OCI-LY7 (cell line): ENCODE measurements around the gene ACOT6. TPM values are rescaled to one million over a fixed set of nuclear protein-coding genes. Genes with fewer than 3 reads are reported as not detected.

Source experiments
- BruUV-seq: library from RNA; stranded (reverse); fragments of 400-500 nt; replicated peaks from 2 replicates; lab custom pipeline; 2021; lab: Mats Ljungman, UMichigan
- CTCF ChIA-PET: fragments of 300-600 bp; sonication (Branson Sonifier 250); formaldehyde crosslinking; loops from one replicate; lab custom pipeline; 2022; ENCODE audit warnings: antibody characterized with exemption; ENCODE audit not compliant: unreplicated experiment; lab: Charles Lee
- POLR2A ChIA-PET: fragments of 300-600 bp; sonication (Branson Sonifier 250); formaldehyde crosslinking; loops from one replicate; lab custom pipeline; 2022; ENCODE audit warnings: antibody characterized with exemption; lab: Charles Lee
- DNase-seq: peaks from one replicate; pipeline ENCODE4 v3.0.0-alpha.2; 2015; ENCODE audit warnings: low spot score
- H2AFZ ChIP-seq: fragments of 200-600 bp; sonication (generic), shearing (Covaris generic); 2 replicates; pipeline ENCODE4 v1.6.1; 2014; ENCODE audit warnings: mild to moderate bottlenecking, antibody characterized with exemption, low read length, moderate library complexity
- H3K27ac ChIP-seq: fragments of 200-600 bp; sonication (generic); 2 replicates; pipeline ENCODE4 v1.5.1; 2014; ENCODE audit warnings: mixed run types, low read depth, mild to moderate bottlenecking, moderate library complexity, low read length, inconsistent platforms; ENCODE audit not compliant: poor library complexity, severe bottlenecking
- H3K36me3 ChIP-seq: fragments of 200-600 bp; sonication (generic); 2 replicates; pipeline ENCODE4 v1.6.1; 2014; ENCODE audit warnings: mild to moderate bottlenecking, antibody characterized with exemption, low read length, moderate library complexity, mixed read lengths; ENCODE audit not compliant: insufficient read depth
- H3K4me1 ChIP-seq: fragments of 200-600 bp; sonication (generic); 2 replicates; pipeline ENCODE4 v1.5.1; 2014; ENCODE audit warnings: mild to moderate bottlenecking, low read length; ENCODE audit not compliant: insufficient read depth, poor library complexity, severe bottlenecking
- H3K4me2 ChIP-seq: fragments of 200-600 bp; sonication (generic); 2 replicates; pipeline ENCODE4 v1.6.1; 2014; ENCODE audit warnings: mild to moderate bottlenecking, low read length
- H3K4me3 ChIP-seq: fragments of 200-600 bp; sonication (generic); 2 replicates; pipeline ENCODE4 v1.5.1; 2014; ENCODE audit warnings: mild to moderate bottlenecking, low read depth, low read length; ENCODE audit not compliant: poor library complexity, severe bottlenecking
- H3K79me2 ChIP-seq: fragments of 200-600 bp; sonication (generic); 2 replicates; pipeline ENCODE4 v1.6.1; 2016; ENCODE audit warnings: low read depth, mild to moderate bottlenecking, low read length, moderate library complexity, mixed read lengths; ENCODE audit not compliant: insufficient read depth
- H3K9me2 ChIP-seq: fragments of 200-600 bp; sonication (generic); 2 replicates; pipeline ENCODE4 v1.6.1; 2016; ENCODE audit warnings: mild to moderate bottlenecking, low read length, mixed read lengths; ENCODE audit not compliant: insufficient read depth
- H3K9me3 ChIP-seq: fragments of 200-600 bp; sonication (generic); 2 replicates; pipeline ENCODE4 v1.6.1; 2014; ENCODE audit warnings: mild to moderate bottlenecking, mixed run types, low read length, mixed read lengths
- H4K20me1 ChIP-seq: fragments of 200-600 bp; sonication (generic); 2 replicates; pipeline ENCODE4 v1.6.1; 2014; ENCODE audit warnings: mild to moderate bottlenecking, antibody characterized with exemption, low read length, moderate library complexity, mixed read lengths; ENCODE audit not compliant: insufficient read depth
- CTCF ChIP-seq: fragments of 200-600 bp; sonication (generic); conservative IDR thresholded peaks from 2 replicates; pipeline ENCODE4 v1.5.1; 2014; ENCODE audit warnings: mild to moderate bottlenecking, antibody characterized with exemption, low read length, moderate library complexity, mixed read lengths
- EZH2phosphoT487 ChIP-seq: fragments of 200-600 bp; sonication (generic); IDR thresholded peaks from 2 replicates; pipeline ENCODE4 v1.6.1; 2018; ENCODE audit warnings: low read depth, borderline replicate concordance, mild to moderate bottlenecking, mixed run types, antibody characterized with exemption, low read length, moderate library complexity, mixed read lengths
- intact Hi-C: fragments of 100-400 bp; cut with micrococcal nuclease; formaldehyde crosslinking; loops from one replicate; pipeline ENCODE4 v1.10.0; 2022; ENCODE audit not compliant: unreplicated experiment
- total RNA-seq, 2 experiments: library from RNA; depleted of rRNA in 1 of 2; stranded (reverse); fragments of >200 nt in 1 of 2; shearing (Covaris generic) in 1 of 2; gene quantifications; 2 replicates each; pipeline ENCODE4 v1.2.3, GENCODE V29; 2014 to 2022

The ACOT6 gene
- total RNA-seq, 2 experiments from 2014 or later: not detected

GRCh38 chr14:73630009-73630780 is 17.9 kb downstream of the ACOT6 start:
- no peaks in the 10 kb centered on the region for H3K9me2 ChIP-seq
- intact Hi-C loops: loop anchor here (5.0 kb wide), 1 partner anchor 123 kb away; no protein-coding TSS in a partner anchor
- no peaks in the 10 kb centered on the region for H3K36me3 ChIP-seq
- H4K20me1 ChIP-seq: no peaks in the 10 kb centered on the region
- no peak for TF ChIP-seq CTCF
- no peak for TF ChIP-seq EZH2phosphoT487
- H3K4me1 ChIP-seq: peaks cover 7% of the 10 kb centered on the region
- BruUV-seq: no TSS peak
- H2AFZ ChIP-seq: no peak overlapping the region
- no peak for DNase-seq
- H3K79me2 ChIP-seq: no peaks in the 10 kb centered on the region
- ChIA-PET POLR2A (interaction anchor here (1.1 kb wide), 1 partner anchor 46 kb away, joined by 3 read pairs; no protein-coding TSS in a partner anchor), CTCF (no interaction called here)
- H3K9me3 ChIP-seq: no peaks in the 10 kb centered on the region
- H3K27ac ChIP-seq: no peak overlapping the region
- H3K4me2 ChIP-seq: no peak overlapping the region
- no peak overlapping the region for H3K4me3 ChIP-seq

GRCh38 chr14:73633116-73634010 is 21.0 kb downstream of the ACOT6 start:
- peak; percentile 60 for DNase-seq
- intact Hi-C loops: loop anchor here (5.0 kb wide), 1 partner anchor 126 kb away; no protein-coding TSS in a partner anchor
- TF ChIP-seq EZH2phosphoT487 (no peak), CTCF (peak; percentile 83)
- no peak overlapping the region for H3K27ac ChIP-seq
- H3K9me2 ChIP-seq: no peaks in the 10 kb centered on the region
- BruUV-seq: no TSS peak
- peak overlapping the region; percentile 14 for H3K4me3 ChIP-seq
- peak overlapping the region; percentile 44; the same call in 1 of the 2 replicates for H3K4me2 ChIP-seq
- ChIA-PET CTCF (no interaction called here), POLR2A (interaction anchor here (1.0 kb wide), 1 partner anchor 11 kb away, joined by 3 read pairs; no protein-coding TSS in a partner anchor)
- H4K20me1 ChIP-seq: no peaks in the 10 kb centered on the region
- peaks cover 7% of the 10 kb centered on the region for H3K4me1 ChIP-seq
- peak overlapping the region; percentile 71; the same call in 1 of the 2 replicates for H2AFZ ChIP-seq
- H3K36me3 ChIP-seq: no peaks in the 10 kb centered on the region
- H3K9me3 ChIP-seq: no peaks in the 10 kb centered on the region
- H3K79me2 ChIP-seq: no peaks in the 10 kb centered on the region
